Liver (tissue), 9 donors: ENCODE measurements around the gene SEC24D. TPM values are rescaled to one million over a fixed set of nuclear protein-coding genes. Genes with fewer than 3 reads are reported as not detected.

Source experiments
- DNase-seq: peaks from one replicate; pipeline ENCODE4 v3.0.0-alpha.2; 2017; ENCODE audit warnings: low spot score
- H3K27ac ChIP-seq, 2 donors: one replicate each; pipeline ENCODE4 v1.7.0; 2013; ENCODE audit warnings: inconsistent platforms in 2 of 2, low read length in 2 of 2, control low read depth in 1 of 2, low read depth in 1 of 2, mild to moderate bottlenecking in 1 of 2
- H3K27me3 ChIP-seq, 4 donors: one replicate each; pipeline versions ENCODE4 v1.6.1 to v1.7.0; 2013; ENCODE audit warnings: low read length in 3 of 4, inconsistent platforms in 1 of 4, mild to moderate bottlenecking in 1 of 4, moderate library complexity in 1 of 4; ENCODE audit not compliant: control insufficient read depth in 4 of 4, insufficient read depth in 4 of 4
- H3K36me3 ChIP-seq, 4 donors: one replicate each; pipeline versions ENCODE4 v1.6.1 to v1.7.0; 2013; ENCODE audit warnings: low read length in 3 of 4, mild to moderate bottlenecking in 3 of 4, low read depth in 1 of 4, moderate library complexity in 1 of 4; ENCODE audit not compliant: control insufficient read depth in 4 of 4, insufficient read depth in 3 of 4
- H3K4me1 ChIP-seq, 4 donors: one replicate each; pipeline versions ENCODE4 v1.6.1 to v1.7.0; 2013; ENCODE audit warnings: low read length in 3 of 4, mild to moderate bottlenecking in 3 of 4, moderate library complexity in 1 of 4; ENCODE audit not compliant: control insufficient read depth in 4 of 4, insufficient read depth in 4 of 4
- H3K4me3 ChIP-seq, 3 donors: one replicate each; pipeline versions ENCODE4 v1.6.1 to v1.7.0; 2013; ENCODE audit warnings: low read length in 3 of 3, control low read depth in 1 of 3, low read depth in 1 of 3, mild to moderate bottlenecking in 1 of 3
- H3K9ac ChIP-seq, 2 donors: one replicate each; pipeline ENCODE4 v1.7.0; 2013; ENCODE audit warnings: low read length in 2 of 2, mild to moderate bottlenecking in 2 of 2, moderate library complexity in 2 of 2, control low read depth in 1 of 2, low read depth in 1 of 2
- H3K9me3 ChIP-seq, 4 donors: one replicate each; pipeline versions ENCODE4 v1.6.1 to v1.7.0; 2013; ENCODE audit warnings: low read length in 3 of 4; ENCODE audit not compliant: control insufficient read depth in 4 of 4
- CTCF ChIP-seq: fragments of 150-350 bp; IDR thresholded peaks from 2 replicates; pipeline ENCODE4 v1.5.1; 2017; ENCODE audit warnings: improper control_type of control experiment, low read depth, low read length; ENCODE audit not compliant: missing input control
- EGR1 ChIP-seq, 2 donors: IDR thresholded peaks; 2 replicates each; pipeline ENCODE4 v1.6.1; 2016 to 2018; ENCODE audit warnings: antibody characterized with exemption in 2 of 2, low read depth in 2 of 2
- FOXA1 ChIP-seq: IDR thresholded peaks from 2 replicates; pipeline ENCODE4 v1.6.1; 2016; ENCODE audit warnings: antibody characterized with exemption
- FOXA2 ChIP-seq: IDR thresholded peaks from 2 replicates; pipeline ENCODE4 v1.6.1; 2016; ENCODE audit warnings: antibody characterized with exemption
- HNF4A ChIP-seq, 2 donors: conservative IDR thresholded peaks; 2 replicates each; pipeline ENCODE4 v1.6.1; 2016; ENCODE audit warnings: antibody characterized with exemption in 2 of 2, mild to moderate bottlenecking in 2 of 2
- HNF4G ChIP-seq: IDR thresholded peaks from 2 replicates; pipeline ENCODE4 v1.6.1; 2016; ENCODE audit warnings: antibody characterized with exemption
- JUND ChIP-seq, 2 donors: IDR thresholded peaks; 2 replicates each; pipeline ENCODE4 v1.6.1; 2016; ENCODE audit warnings: antibody characterized with exemption in 2 of 2
- NR2F2 ChIP-seq: IDR thresholded peaks from 2 replicates; pipeline ENCODE4 v1.6.1; 2016; ENCODE audit warnings: antibody characterized with exemption
- RAD21 ChIP-seq, 2 donors: IDR thresholded peaks; 2 replicates each; pipeline ENCODE4 v1.6.1; 2016; ENCODE audit warnings: antibody characterized with exemption in 2 of 2, mild to moderate bottlenecking in 2 of 2
- RXRA ChIP-seq, 2 donors: IDR thresholded peaks; 2 replicates each; pipeline ENCODE4 v1.6.1; 2017 to 2018; ENCODE audit warnings: antibody characterized with exemption in 2 of 2, mild to moderate bottlenecking in 1 of 2
- SP1 ChIP-seq: IDR thresholded peaks from 2 replicates; pipeline ENCODE4 v1.6.1; 2018; ENCODE audit warnings: antibody characterized with exemption, mild to moderate bottlenecking
- TAF1 ChIP-seq: conservative IDR thresholded peaks from 2 replicates; pipeline ENCODE4 v1.6.1; 2016; ENCODE audit warnings: antibody characterized with exemption, mild to moderate bottlenecking
- YY1 ChIP-seq: IDR thresholded peaks from 2 replicates; pipeline ENCODE4 v1.6.1; 2016; ENCODE audit warnings: antibody characterized with exemption, mild to moderate bottlenecking
- WGBS: extraction: QIAGEN DNeasy Blood & Tissue Kit; methylation state at CpG from one replicate; pipeline ENCODE4 v1.1.7; 2013; 5-methylcytosine and 5-hydroxymethylcytosine counted together
- polyA plus RNA-seq, 2 donors: library from polyadenylated mRNA; stranded (reverse) in 1 of 2; unstranded in 1 of 2; fragments of 200-250 nt in 1 of 2; fragments of >200 nt in 1 of 2; fragmentation: Nextera tagmentation in 1 of 2; extraction: Ambion mirVana in 1 of 2; gene quantifications; one replicate each; pipeline versions ENCODE4 v1.2.1 to v1.2.3, GENCODE V29; 2013 to 2015
- total RNA-seq, 2 donors: library from RNA; depleted of rRNA; stranded (reverse); fragments of >200 nt; gene quantifications; one replicate each; pipeline ENCODE4 v1.2.3, GENCODE V29; 2014
- TF ChIP-seq, protein P1 (sequence below): IDR thresholded peaks from 2 replicates; pipeline ENCODE4 v1.6.1; 2016; ENCODE audit warnings: antibody characterized with exemption
- TF ChIP-seq, protein P2 (sequence below): IDR thresholded peaks from 2 replicates; pipeline ENCODE4 v1.6.1; 2016; ENCODE audit warnings: antibody characterized with exemption, mild to moderate bottlenecking
- TF ChIP-seq, protein P3 (sequence below): IDR thresholded peaks from 2 replicates; pipeline ENCODE4 v1.6.1; 2016; ENCODE audit warnings: antibody characterized with exemption
- TF ChIP-seq, protein P4 (sequence below): IDR thresholded peaks from 2 replicates; pipeline ENCODE4 v1.6.1; 2016; ENCODE audit warnings: antibody characterized with exemption
- donor health status: healthy.
- donor health status: healthy.
- donor health status: healthy.
- donor health status: healthy.
- donor health status: healthy.

Gene SEC24D
- total and polyA plus RNA-seq, 4 donors: 16.0 to 80.8 (median 33.7) TPM

DNA sequence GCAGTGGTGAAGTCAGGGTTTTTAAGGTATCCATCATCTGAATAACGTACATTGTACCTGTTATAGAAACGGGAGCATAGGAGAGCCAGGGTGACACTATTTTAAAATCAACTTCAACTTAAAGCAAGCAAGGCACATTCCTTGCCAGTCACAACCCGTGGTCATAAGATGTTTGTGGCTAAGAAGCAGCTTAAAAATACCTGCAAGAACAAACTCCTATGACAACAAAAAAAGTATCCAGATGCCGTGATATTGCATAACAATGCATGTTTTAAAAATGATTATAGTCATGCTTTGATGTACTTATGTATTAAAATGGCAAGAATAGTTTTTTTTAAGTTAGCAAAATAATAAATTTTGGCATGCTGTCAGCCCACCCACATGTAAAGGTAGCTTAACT, 36.3 kb upstream of the SEC24D start:
- peaks cover 0 to 4% (median 0%) of the 10 kb centered on the region in 4 donors for H3K4me1 ChIP-seq
- no peak for TF ChIP-seq RAD21 (IDR thresholded peaks at IDR 0.05)
- TF ChIP-seq, protein P1, sequence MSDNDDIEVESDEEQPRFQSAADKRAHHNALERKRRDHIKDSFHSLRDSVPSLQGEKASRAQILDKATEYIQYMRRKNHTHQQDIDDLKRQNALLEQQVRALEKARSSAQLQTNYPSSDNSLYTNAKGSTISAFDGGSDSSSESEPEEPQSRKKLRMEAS: no peak
- no peak for TF ChIP-seq NR2F2
- TF ChIP-seq, protein P2, sequence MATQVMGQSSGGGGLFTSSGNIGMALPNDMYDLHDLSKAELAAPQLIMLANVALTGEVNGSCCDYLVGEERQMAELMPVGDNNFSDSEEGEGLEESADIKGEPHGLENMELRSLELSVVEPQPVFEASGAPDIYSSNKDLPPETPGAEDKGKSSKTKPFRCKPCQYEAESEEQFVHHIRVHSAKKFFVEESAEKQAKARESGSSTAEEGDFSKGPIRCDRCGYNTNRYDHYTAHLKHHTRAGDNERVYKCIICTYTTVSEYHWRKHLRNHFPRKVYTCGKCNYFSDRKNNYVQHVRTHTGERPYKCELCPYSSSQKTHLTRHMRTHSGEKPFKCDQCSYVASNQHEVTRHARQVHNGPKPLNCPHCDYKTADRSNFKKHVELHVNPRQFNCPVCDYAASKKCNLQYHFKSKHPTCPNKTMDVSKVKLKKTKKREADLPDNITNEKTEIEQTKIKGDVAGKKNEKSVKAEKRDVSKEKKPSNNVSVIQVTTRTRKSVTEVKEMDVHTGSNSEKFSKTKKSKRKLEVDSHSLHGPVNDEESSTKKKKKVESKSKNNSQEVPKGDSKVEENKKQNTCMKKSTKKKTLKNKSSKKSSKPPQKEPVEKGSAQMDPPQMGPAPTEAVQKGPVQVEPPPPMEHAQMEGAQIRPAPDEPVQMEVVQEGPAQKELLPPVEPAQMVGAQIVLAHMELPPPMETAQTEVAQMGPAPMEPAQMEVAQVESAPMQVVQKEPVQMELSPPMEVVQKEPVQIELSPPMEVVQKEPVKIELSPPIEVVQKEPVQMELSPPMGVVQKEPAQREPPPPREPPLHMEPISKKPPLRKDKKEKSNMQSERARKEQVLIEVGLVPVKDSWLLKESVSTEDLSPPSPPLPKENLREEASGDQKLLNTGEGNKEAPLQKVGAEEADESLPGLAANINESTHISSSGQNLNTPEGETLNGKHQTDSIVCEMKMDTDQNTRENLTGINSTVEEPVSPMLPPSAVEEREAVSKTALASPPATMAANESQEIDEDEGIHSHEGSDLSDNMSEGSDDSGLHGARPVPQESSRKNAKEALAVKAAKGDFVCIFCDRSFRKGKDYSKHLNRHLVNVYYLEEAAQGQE: no peak
- TF ChIP-seq, protein P3, sequence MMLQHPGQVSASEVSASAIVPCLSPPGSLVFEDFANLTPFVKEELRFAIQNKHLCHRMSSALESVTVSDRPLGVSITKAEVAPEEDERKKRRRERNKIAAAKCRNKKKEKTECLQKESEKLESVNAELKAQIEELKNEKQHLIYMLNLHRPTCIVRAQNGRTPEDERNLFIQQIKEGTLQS: no peak
- no peak for TF ChIP-seq RXRA (IDR thresholded peaks at IDR 0.05)
- no peak for TF ChIP-seq SP1
- no peak for TF ChIP-seq EGR1 (IDR thresholded peaks at IDR 0.05; ENCODE audit: low read depth in 2 of 2)
- no peak for TF ChIP-seq YY1
- TF ChIP-seq HNF4A (conservative IDR thresholded peaks at IDR 0.05): no peak
- TF ChIP-seq FOXA2: no peak
- TF ChIP-seq, protein P4, sequence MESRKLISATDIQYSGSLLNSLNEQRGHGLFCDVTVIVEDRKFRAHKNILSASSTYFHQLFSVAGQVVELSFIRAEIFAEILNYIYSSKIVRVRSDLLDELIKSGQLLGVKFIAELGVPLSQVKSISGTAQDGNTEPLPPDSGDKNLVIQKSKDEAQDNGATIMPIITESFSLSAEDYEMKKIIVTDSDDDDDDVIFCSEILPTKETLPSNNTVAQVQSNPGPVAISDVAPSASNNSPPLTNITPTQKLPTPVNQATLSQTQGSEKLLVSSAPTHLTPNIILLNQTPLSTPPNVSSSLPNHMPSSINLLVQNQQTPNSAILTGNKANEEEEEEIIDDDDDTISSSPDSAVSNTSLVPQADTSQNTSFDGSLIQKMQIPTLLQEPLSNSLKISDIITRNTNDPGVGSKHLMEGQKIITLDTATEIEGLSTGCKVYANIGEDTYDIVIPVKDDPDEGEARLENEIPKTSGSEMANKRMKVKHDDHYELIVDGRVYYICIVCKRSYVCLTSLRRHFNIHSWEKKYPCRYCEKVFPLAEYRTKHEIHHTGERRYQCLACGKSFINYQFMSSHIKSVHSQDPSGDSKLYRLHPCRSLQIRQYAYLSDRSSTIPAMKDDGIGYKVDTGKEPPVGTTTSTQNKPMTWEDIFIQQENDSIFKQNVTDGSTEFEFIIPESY: no peak
- no peaks in the 10 kb centered on the region for H3K36me3 ChIP-seq
- H3K27ac ChIP-seq: no peak overlapping the region
- H3K9me3 ChIP-seq: no peaks in the 10 kb centered on the region
- DNase-seq: no peak
- H3K4me3 ChIP-seq: no peak overlapping the region
- no peaks in the 10 kb centered on the region for H3K27me3 ChIP-seq
- WGBS: 90% methylated on average over 4 of the region's 4 CpGs
- H3K9ac ChIP-seq: no peak overlapping the region

DNA sequence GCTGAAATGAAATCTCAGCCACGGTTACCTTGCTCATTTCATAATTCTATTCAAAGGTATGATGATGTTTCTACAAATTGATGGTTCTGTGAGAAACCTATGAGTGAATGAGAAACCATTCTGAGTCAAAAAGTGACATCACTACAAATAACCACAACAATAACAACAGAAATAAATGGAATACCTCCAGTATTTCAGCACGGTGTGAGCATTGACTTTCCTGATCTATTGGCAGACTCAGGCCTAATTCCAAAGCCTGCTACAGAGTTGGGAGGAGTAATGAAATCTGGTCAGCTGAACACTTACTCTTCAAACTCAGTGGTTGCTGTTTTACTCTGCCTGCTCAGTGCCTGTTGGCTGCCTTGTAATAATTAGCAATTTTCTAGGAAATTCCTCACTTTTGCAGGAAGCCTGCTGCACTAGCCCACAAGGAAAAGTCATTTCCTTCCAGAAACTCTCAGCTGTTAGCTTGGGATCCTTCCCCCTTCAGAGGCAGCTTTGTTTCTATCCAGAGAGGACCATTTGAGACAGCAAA, 33.9 kb upstream of the SEC24D start:
- Histone ChIP-seq H3K27ac (no peak overlapping the region), H3K27me3 (no peaks in the 10 kb centered on the region), H3K9ac (no peak overlapping the region), H3K9me3 (no peaks in the 10 kb centered on the region), H3K4me3 (no peak overlapping the region), H3K36me3 (no peaks in the 10 kb centered on the region), H3K4me1 (peaks cover 0 to 4% (median 0%) of the 10 kb centered on the region in 4 donors)
- WGBS: 54% methylated on average over 2 of the region's 2 CpGs
- no peak for DNase-seq
- TF ChIP-seq CTCF (no peak), RAD21 (IDR thresholded peaks at IDR 0.05) (no peak), SP1 (no peak), FOXA2 (no peak), HNF4A (conservative IDR thresholded peaks at IDR 0.05) (no peak), HNF4G (no peak), TAF1 (no peak), FOXA1 (no peak), YY1 (no peak), JUND (IDR thresholded peaks at IDR 0.05) (no peak)
- TF ChIP-seq, protein P3: no peak
- TF ChIP-seq, protein P1: no peak
- TF ChIP-seq, protein P4: no peak
- TF ChIP-seq, protein P2: no peak
